GM18526 (cell line): ENCODE measurements around the gene MICOS13.

Source experiments
- POLR2A ChIP-seq: IDR thresholded peaks from 3 replicates; pipeline ENCODE4 v1.6.1; 2011; ENCODE audit not compliant: insufficient read length; ENCODE audit errors: extremely low read depth

The MICOS13 gene

DNA sequence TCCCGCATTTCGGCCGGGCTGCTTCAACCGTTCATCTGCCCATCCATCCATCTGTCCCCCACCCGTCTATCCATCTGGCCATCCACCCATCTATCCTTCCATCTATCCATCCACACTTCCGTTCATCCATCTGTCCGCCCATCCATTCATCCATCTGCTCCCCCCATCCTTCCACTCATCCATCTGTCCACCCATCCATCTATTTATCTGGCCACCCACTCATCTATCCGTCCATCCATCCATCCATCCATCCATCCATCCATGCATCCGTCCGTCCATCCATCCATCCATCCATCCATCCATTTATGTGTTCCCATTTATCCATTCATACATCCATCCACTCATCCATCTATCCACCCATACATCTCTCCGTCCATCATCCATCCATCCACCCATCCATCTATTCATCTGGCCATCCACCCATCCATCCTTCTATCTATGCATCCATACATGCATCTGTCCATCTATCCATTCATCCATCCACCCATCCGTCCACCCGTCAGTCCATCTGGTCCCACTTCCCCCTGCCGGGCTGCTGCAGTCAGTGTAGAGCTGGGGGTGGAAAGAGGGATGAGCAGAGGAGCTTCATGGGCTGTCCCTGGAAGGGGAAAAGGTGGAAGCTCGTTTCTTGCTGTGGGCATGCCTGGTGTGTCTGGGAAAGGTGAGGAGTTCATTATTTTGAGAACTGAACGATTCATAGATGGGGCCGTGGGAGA is 1.2 kb upstream of the MICOS13 start:
- no peak for TF ChIP-seq POLR2A

DNA sequence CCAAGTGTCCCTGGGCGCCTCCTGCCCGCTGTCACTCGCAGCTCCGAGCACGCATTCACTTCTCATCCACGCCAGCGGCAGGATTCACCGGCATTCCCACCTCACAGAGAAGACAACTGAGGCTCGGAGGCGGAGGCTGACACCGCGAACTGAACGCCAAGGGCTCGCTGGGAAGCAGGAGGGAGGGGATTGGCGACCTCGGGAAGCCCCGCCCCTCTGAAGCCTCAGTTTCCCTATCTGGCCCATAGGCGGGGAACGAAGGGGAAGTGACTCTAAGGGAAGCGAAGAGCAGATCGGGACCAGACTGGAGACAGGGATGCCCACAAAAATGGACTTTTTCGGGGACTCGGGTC is 256 bp downstream of the MICOS13 start:
- TF ChIP-seq POLR2A, result no peak

DNA sequence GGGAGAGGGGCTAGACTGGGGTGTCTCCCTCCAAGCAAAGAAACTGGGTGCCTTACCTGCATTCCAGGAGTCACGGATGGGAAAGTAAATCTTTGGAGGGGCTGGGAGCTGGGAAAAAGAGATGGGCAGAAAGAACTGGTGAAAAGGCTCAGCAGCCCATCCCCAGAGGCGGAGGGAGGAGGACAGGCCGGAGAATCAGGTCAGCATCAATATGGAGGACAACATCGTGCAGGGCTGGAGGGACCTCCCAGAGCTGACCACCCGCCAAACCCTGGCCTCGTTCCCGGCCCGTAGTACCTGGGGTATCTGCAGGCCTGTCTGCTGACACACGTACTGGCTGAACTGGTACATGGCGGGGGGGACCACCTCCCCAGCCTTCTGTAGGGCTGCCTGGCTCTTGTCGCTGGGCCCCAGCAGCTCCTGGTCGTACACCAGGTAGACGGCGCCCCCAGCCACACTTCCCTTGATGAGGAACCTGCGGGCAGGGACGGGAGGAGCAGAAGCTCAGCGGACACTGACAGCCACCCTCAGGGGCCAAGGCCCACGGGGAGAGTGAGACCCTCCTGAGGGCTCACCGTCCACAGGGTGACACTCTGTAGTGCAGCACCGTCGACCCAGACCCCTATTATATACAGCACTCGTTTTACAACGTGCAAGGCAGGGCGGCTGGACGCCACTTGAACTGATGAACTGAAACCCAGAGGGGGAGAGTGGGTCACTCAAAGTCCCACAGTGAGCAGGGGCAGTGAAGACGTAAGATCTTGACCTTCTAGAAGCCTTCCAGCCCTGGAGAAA is 830 bp downstream of the MICOS13 start:
- TF ChIP-seq POLR2A, result no peak

DNA sequence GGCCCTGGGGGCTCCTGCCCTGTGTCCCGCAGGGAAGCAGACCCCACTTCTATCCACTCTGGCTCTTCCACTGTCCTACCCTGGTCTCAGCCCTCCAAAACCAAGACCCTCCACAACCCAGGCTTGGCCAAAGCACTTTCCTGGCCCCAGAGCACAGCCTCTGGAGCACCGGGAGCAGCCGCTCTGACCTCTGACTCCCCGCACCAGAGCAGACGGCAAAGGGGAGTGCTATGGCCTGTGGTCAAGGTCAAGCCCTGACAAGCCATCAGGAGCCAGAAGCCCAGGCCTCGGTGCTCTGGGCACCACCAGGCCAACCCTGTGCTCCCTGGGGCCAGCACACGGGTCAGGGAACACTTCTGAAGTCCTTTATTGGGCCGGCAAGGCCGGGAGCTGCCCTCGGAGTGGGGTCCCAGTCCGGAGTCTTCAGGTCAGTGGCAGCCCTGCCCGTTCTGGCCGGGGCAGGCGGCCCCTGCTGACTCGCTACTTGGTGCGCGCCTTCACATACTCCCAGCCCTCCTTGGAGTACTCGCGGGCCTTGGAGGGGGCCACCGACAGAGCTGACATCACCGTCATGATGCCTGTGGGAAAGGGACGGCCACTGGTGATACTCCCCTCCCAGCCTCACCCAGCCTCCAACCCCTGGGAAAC is 2.1 kb downstream of the MICOS13 start:
- no peak for TF ChIP-seq POLR2A

DNA sequence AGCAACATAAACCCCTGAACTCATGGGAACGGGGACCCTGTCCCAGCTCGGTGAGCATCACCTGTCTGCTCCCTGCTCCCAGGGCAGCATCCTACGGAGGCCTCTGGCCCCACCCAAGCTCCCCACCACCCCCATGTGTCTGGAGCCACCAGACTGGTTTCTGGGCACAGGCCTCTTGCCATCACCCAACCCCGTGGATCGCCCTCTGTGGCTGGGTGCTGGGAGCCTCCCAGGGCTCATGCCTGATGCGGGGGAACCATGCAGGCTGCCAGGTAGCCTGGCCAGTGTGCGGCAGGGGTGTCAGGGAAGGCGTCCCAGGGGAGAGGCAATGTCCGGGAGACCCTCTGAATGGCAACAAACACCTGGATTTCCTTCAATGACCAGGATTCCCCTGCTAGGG is 2.7 kb downstream of the MICOS13 start:
- no peak for TF ChIP-seq POLR2A

DNA sequence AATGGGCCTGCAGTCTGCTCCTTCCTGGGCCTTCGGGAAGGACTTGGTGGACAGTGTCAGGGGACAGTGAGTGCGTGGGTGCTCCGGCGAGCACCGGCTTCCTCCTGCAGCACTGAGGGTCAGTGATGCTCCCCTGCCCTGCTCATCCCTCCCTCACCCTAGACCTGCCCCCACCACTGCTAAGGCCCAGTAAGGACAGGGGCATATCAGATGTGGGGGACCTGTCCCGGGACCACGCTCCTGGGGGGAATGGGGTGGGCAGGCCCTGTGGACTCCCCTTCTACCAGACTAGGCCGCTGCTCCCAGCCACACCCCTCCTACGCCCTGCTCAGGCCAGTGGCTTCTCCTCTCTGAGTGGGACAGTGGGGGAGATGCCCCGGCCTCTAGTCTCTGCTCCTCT is 3.2 kb downstream of the MICOS13 start:
- TF ChIP-seq POLR2A, result no peak

DNA sequence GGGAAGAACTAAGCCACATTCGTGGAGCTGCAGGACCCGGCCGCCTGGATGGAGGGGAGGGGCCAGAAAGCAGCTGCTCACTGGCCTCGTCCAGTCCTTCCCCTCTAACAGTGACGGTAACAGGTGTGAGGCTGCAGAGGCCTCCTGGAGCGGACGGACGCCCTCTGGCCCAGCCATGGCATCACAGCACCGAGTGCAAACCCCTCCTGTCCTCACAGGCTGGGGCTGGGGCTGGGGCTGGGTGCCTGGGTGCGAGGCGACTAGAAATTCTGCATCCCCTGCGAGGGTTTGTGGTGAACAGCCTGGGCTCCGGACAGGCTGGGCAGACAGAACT is 3.6 kb downstream of the MICOS13 start:
- no peak for TF ChIP-seq POLR2A

DNA sequence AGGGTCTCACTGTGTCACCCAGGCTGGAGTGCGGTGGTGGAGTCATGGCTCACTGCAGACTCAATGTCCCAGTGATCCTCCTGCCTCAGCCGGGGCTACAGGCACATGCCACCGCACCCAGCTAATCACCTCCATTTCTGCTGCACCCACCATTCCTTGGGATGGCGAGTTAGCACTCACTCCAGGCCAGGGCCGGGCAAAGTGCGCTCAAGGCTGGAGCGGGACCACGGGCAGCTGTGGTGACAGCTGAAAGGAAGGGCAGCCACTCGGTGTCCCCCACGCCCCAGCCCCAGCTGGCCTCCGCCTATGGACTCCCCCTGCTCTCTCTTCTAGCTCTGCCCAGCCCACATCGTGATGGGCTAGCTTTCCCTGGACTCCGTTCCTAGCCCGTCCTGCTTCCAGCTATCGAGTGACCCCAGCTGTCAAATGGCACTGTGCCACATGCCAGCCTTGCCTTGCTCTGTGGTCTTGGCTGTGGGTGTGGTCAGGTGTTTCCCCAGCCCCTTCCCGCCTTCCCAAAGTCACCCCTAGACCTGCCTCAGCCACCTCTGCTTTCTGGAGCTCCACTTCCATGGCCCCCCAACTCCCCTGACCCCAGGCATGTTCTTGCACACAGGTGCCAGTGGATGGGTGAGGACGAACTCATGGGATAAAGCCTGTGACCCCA is 4.1 kb downstream of the MICOS13 start:
- TF ChIP-seq POLR2A, result no peak

DNA sequence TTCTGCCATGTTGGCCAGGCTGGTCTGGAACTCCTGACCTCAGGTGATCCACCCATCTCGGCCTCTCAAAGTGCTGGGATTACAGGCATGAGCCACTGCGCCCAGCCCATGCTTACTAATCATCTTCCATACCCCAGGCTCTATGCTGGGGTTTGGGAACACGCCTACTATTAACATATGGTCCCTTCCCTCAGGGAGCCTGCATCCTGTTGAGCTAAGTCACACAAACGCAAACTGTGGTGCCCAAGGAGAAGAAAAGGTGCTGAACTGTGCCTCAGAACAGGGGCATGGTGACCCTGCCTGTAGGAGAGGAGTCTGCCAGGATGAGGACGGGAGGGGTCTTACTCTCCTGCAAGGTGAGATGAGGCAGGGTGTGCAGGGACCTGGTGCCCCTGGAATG is 5.6 kb downstream of the MICOS13 start:
- TF ChIP-seq POLR2A, result no peak

DNA sequence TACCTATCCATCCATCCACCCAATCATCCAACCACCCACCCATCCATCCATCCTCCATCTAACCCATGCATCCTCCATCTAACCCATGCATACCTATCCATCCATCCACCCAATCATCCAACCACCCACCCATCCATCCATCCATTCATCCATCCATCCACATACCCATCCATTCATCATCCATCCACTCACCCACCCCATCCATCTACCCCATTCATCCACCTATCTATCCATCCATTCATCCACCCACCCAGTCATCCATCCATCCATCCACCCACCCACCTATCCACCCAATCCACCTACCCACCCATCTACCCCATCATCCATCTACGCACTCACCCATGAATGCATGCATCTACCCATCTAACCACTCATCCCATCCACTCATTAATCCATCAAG is 6.6 kb downstream of the MICOS13 start:
- TF ChIP-seq POLR2A, result no peak

DNA sequence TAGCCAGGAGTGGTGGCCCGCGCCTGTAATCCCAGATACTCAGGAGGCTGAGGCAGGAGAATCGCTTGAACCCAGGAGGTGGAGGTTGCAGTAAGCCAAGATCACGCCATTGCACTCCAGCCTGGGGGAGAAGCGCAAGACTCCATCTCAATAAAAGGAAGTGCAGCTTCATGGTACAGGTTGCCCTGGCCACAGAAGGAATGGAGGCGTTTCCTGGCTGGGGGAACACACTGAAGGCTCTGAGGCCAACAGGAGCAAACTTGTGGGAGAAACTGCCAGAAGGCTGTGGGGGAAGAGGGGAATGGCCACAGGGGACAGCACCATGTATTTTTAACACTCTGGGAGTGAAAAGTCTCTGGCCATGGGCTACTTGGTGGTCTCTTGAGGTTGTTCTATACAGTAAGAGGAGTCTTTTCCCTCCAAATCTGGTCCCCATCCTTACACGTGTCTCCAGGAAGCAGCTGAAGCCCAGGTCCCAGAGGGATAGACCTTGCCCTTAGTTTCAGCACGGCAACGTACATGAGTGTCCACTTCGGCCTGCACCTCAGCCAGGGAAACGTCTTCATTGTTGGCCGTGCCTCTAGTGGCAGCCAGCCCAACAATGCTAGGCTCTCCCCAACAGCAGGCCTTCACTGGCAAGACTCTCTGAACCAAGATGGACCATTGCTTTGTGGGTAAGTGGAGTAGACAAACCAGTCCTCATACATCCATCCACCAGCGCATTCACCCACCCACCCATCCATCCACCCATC is 7.4 kb downstream of the MICOS13 start:
- no peak for TF ChIP-seq POLR2A

DNA sequence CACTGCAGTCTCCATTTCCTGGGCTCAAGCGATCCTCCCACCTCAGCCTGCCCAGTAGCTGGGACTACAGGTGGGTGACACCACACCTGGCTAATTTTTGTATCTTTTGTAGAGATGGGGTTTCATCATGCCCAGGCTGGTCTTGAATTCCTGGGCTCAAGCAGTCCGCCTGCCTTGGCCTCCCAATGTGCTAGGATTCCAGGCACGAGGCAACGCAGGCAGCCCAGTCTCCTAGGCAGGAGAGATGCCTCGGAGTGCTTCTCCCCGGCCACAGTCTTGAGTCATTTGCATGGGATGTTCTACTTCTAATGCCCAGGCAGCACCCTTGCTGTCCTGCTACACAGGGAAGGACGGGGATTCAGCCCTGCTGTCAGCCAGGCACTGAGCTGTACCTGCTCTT is 8.7 kb downstream of the MICOS13 start:
- no peak for TF ChIP-seq POLR2A

DNA sequence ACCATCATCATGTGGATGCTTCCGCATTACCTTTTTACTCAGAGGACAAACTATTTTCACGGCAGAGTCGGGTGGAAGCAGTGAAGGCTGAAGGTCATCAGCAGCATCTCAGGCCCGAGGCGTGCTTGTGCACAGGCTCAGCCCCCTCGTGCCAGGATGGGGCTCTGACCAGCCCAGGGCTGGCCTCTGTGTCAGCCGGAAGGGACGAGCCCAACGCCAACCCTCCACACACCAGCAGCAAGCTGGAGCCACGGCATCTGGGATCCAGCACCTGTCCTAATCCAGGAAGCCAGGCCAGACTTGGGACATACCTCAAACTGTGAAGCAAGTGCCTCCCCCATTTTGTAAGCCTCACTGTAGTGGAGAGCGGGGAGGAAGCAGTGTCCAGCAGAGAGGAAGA is 11.1 kb downstream of the MICOS13 start:
- TF ChIP-seq POLR2A, result peak; percentile 7

DNA sequence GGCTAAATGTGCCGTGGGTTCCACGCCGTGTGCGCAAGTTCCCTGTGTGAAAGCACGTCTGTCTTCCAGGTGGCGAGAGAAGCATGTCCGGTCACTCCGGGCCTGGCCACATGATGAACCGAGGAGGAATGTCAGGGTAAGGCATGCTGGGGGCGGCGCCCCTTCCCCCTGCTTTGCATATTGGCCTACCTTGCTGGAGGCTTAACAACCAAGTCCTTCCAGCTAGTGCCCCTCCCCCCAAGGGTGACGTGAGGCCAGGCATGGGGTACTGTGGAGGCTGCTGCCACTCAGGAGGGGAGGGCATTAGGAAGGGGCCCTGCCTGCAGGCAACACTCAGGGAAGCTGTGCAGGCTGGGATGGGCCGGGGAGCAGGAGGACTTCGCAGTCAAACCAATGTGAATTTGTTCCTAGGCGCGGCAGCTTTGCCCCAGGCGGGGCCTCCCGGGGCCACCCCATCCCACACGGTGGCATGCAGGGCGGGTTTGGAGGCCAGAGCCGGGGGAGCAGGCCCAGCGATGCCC is 12.5 kb downstream of the MICOS13 start:
- TF ChIP-seq POLR2A, result no peak
